Progenitor cell of endocrine pancreas (in vitro differentiated cells): ENCODE data around the gene PFKP. TPM values are rescaled to one million over a fixed set of nuclear protein-coding genes. Genes with fewer than 3 reads are reported as not detected.
A peak's percentile ranks its signal among the peaks of the same experiment; 100 is the strongest.

Source experiments
- DNase-seq: peaks from one replicate; pipeline ENCODE4 v3.0.0; 2021; ENCODE audit warnings: low spot score; ENCODE audit not compliant: unreplicated experiment
- H3K27ac Mint-ChIP-seq: 2 replicates; pipeline ENCODE4 v1.8.0; 2021; ENCODE audit warnings: mild to moderate bottlenecking, moderate library complexity, mixed read lengths
- H3K27me3 Mint-ChIP-seq: 2 replicates; pipeline ENCODE4 v1.8.0; 2021; ENCODE audit warnings: mixed read lengths
- H3K36me3 Mint-ChIP-seq: 2 replicates; pipeline ENCODE4 v1.8.0; 2022; ENCODE audit warnings: mixed read lengths; ENCODE audit not compliant: insufficient read depth
- H3K4me1 Mint-ChIP-seq: 2 replicates; pipeline ENCODE4 v1.8.0; 2021; ENCODE audit warnings: low read depth, mixed read lengths
- H3K4me3 Mint-ChIP-seq: 2 replicates; pipeline ENCODE4 v1.8.0; 2021; ENCODE audit warnings: low read depth, mild to moderate bottlenecking, moderate library complexity, mixed read lengths
- H3K9me3 Mint-ChIP-seq: 2 replicates; pipeline ENCODE4 v1.8.0; 2021; ENCODE audit warnings: low read depth, mixed read lengths
- CTCF ChIP-seq: fragments of 200-600 bp; sonication (generic); IDR thresholded peaks from one replicate; pipeline ENCODE4 v1.5.0; 2021; ENCODE audit warnings: antibody characterized with exemption, mild to moderate bottlenecking; ENCODE audit not compliant: unreplicated experiment
- total RNA-seq: library from RNA; stranded (reverse); gene quantifications from 2 replicates; pipeline ENCODE4 v1.2.1, GENCODE V29; 2021

The PFKP gene
- total RNA-seq, 1 donor from 2014 or later: 4.8 TPM

DNA sequence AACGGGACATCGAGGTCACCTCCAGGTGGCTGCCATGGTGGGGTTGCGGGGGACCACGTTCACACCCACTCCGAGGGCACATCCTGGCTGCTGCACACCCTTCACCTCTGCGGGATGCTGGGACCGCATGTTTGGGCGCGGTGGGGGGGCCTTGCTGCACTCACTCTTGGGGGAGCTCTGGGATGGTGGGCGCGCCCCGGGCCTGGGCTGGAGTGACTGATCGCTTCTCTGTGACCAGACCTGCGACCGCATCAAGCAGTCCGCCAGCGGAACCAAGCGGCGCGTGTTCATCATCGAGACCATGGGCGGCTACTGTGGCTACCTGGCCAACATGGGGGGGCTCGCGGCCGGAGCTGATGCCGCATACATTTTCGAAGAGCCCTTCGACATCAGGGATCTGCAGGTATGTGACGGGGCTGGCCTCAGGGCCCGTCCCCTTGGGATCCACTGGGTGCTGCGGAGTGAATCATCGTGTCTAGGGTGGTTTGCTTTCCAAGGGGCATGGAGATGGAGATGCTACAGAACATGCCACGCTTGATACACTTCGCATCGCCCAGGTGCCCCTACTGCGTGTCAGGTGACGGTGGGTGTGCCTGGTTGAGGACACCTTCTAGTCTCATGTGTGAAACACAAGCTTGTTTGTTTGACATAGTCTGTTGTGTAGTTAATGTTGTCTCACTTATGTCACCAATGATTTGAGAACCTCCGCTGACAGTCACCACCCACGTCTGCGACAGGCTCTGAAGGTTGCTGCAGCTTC, 62.4 kb downstream of the PFKP start:
- no peaks in the 10 kb centered on the region for H3K9me3 Mint-ChIP-seq
- H3K27ac Mint-ChIP-seq: no peak overlapping the region
- H3K27me3 Mint-ChIP-seq: no peaks in the 10 kb centered on the region
- H3K36me3 Mint-ChIP-seq: peaks cover 15% of the 10 kb centered on the region
- DNase-seq: no peak
- TF ChIP-seq CTCF: no peak
- H3K4me3 Mint-ChIP-seq: no peak overlapping the region
- peaks cover 12% of the 10 kb centered on the region for H3K4me1 Mint-ChIP-seq

DNA sequence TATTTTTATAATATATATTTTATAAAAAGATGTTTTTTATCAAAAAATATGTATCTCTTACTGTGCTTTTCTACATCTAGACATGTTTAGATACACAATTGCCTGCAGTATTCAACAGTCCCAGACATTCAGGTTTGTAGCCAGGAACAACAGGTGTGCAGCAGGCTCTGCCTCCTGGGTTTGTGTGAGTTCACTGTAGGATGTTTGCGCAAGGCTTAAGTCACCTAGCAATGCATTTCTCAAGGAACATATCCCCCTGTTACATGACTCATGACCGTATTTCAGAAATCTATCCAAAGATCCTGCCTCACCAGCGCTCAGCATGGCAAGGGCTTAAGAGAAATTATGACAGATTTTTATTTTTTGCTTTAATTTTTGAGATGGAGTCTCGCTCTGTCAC, 63.8 kb downstream of the PFKP start:
- no peak for DNase-seq
- H3K4me3 Mint-ChIP-seq: no peak overlapping the region
- H3K36me3 Mint-ChIP-seq: peaks cover 20% of the 10 kb centered on the region
- H3K9me3 Mint-ChIP-seq: no peaks in the 10 kb centered on the region
- H3K4me1 Mint-ChIP-seq: peaks cover 12% of the 10 kb centered on the region
- H3K27me3 Mint-ChIP-seq: no peaks in the 10 kb centered on the region
- peak overlapping the region; percentile 86 for H3K27ac Mint-ChIP-seq
- TF ChIP-seq CTCF: no peak

DNA sequence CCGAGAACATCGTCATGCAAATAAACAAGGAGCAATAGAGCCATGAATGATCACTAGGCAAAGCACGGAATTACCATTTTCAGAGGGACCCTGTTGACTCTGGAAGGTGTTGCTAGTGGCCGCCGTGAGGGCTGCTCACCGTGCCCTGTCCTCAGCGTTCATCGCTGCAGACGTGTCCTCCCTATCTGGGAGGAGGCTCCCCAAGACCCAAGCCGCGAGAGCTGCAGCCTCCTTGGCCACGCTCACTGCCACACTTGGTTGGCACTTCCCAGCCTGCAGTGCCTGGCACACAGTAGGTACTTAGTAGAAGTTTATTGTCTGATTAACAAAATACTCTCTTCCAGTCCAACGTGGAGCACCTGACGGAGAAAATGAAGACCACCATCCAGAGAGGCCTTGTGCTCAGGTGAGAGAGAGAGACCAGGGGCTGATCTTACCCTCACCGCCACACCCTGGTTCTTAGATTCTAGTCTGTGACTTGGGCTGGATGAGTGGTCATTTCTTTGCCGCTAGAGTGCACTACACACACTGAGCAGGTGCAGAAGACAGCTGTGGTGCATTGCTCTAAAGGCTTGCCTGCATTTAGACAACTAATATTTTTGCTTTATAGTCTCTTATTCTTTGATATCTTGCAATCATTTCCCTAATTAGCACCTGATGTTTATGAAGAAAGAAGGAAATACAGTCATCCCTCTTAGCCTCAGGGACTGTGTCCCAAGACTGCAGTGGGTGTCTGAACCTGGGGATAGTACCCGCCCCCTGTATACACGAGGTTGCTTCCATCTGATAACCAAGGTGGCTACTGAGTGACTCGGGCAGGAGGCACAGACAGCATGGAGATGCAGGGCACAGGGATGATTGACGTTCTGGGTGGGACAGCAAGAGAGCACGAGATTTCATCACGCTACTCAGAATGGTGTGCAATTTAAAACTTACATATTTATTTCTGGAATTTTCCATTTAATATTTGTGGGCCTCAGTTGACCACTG, 65.0 kb downstream of the PFKP start:
- Mint-ChIP-seq H3K36me3 (peaks cover 24% of the 10 kb centered on the region), H3K4me1 (peaks cover 3% of the 10 kb centered on the region), H3K4me3 (no peak overlapping the region), H3K27ac (no peak overlapping the region), H3K9me3 (no peaks in the 10 kb centered on the region), H3K27me3 (no peaks in the 10 kb centered on the region)
- no peak for DNase-seq
- TF ChIP-seq CTCF: no peak

DNA sequence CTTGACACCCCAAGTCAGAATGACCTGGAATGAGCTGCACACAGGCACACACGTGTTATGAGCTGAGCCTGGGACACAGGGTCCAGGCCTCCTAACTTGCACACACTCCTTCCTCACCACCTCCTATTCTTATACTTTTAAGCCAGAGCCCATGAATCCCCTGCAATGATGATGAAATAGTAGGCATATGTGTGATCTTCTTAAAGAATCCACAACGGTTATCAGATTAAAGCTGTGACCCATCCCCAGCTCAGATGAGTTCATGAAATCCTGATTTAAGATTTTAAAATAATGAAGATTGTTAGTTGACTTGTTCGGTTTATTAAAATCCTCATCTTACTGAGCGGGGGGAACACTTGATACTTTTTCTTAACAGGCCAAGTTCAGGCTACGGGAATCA, 66.6 kb downstream of the PFKP start:
- H3K27ac Mint-ChIP-seq: no peak overlapping the region
- no peak for TF ChIP-seq CTCF
- H3K27me3 Mint-ChIP-seq: no peaks in the 10 kb centered on the region
- H3K9me3 Mint-ChIP-seq: no peaks in the 10 kb centered on the region
- no peak overlapping the region for H3K4me3 Mint-ChIP-seq
- peaks cover 3% of the 10 kb centered on the region for H3K4me1 Mint-ChIP-seq
- peaks cover 29% of the 10 kb centered on the region for H3K36me3 Mint-ChIP-seq
- no peak for DNase-seq

GRCh38 chr10:3135006-3135405, 67.7 kb downstream of the PFKP start:
- Mint-ChIP-seq H3K36me3 (peaks cover 24% of the 10 kb centered on the region), H3K27me3 (no peaks in the 10 kb centered on the region), H3K27ac (peak overlapping the region; percentile 13), H3K9me3 (no peaks in the 10 kb centered on the region), H3K4me1 (peaks cover 3% of the 10 kb centered on the region), H3K4me3 (no peak overlapping the region)
- DNase-seq: no peak
- no peak for TF ChIP-seq CTCF
